Fibroblast of the aortic adventitia (primary cell): Measurements from ENCODE around the gene CDC14A. TPM values are rescaled to one million over a fixed set of nuclear protein-coding genes. Genes with fewer than 3 reads are reported as not detected.

Experiments
- DNase-seq: peaks from one replicate; pipeline ENCODE4 v3.0.0-alpha.2; 2010; ENCODE audit warnings: low read depth
- H3K4me3 ChIP-seq: 2 replicates; pipeline ENCODE4 v1.5.1; 2011; ENCODE audit warnings: low read depth, mild to moderate bottlenecking, control low read depth, low read length, moderate library complexity
- total RNA-seq: library from RNA; depleted of rRNA; stranded (reverse); fragments of >200 nt; gene quantifications from 2 replicates; pipeline ENCODE4 v1.2.3, GENCODE V29; 2012; ENCODE audit warnings: low replicate concordance
- TF ChIP-seq, protein P1 (sequence below): IDR thresholded peaks from 2 replicates; pipeline ENCODE4 v1.5.1; 2011; ENCODE audit warnings: mild to moderate bottlenecking, low read length, control low read depth, inconsistent platforms; ENCODE audit not compliant: insufficient read depth

Gene CDC14A
- total RNA-seq, 1 donor = 5.0 TPM

DNA sequence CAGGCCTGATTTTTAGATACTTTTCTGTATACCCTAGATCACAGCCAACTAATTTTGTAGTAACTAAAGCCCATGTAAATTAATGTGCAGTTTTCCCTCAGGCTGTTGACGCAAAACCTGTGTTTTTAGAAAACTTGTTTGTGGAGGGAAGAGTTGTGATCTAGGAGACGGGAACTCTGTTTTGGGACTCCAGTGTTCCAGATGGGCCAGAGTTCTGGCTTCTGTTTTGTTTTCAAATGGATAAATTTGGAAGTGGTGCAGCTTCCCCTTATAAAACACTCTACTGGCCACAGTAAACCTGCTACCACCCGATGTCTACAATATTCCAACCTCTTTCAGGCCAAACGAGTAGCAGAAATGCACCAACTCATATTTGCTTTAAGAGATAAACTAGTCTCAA is 172.0 kb downstream of the CDC14A start:
- TF ChIP-seq, protein P1, sequence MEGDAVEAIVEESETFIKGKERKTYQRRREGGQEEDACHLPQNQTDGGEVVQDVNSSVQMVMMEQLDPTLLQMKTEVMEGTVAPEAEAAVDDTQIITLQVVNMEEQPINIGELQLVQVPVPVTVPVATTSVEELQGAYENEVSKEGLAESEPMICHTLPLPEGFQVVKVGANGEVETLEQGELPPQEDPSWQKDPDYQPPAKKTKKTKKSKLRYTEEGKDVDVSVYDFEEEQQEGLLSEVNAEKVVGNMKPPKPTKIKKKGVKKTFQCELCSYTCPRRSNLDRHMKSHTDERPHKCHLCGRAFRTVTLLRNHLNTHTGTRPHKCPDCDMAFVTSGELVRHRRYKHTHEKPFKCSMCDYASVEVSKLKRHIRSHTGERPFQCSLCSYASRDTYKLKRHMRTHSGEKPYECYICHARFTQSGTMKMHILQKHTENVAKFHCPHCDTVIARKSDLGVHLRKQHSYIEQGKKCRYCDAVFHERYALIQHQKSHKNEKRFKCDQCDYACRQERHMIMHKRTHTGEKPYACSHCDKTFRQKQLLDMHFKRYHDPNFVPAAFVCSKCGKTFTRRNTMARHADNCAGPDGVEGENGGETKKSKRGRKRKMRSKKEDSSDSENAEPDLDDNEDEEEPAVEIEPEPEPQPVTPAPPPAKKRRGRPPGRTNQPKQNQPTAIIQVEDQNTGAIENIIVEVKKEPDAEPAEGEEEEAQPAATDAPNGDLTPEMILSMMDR = no peak
- DNase-seq = no peak
- H3K4me3 ChIP-seq = no peak overlapping the region

DNA sequence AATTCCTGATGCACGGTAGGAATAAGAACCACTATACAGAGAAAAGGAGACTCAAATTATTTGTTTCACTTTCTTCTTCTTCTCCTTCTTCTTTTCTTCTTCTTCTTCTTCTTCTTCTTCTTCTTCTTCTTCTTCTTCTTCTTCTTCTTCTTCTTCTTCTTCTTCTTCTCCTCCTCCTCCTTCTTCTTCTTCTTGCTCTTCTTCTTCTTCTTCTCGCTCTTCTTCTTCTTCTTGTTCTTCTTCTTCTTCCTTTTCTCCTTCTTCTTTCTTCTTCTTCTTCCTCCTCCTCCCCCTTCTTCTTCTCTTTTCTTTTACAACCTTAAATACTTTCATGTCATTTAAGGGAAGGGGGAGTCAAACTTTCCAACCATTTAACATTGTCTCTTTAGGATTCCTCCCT is 174.6 kb downstream of the CDC14A start:
- DNase-seq = no peak
- TF ChIP-seq, protein P1 = no peak
- no peak overlapping the region for H3K4me3 ChIP-seq

DNA sequence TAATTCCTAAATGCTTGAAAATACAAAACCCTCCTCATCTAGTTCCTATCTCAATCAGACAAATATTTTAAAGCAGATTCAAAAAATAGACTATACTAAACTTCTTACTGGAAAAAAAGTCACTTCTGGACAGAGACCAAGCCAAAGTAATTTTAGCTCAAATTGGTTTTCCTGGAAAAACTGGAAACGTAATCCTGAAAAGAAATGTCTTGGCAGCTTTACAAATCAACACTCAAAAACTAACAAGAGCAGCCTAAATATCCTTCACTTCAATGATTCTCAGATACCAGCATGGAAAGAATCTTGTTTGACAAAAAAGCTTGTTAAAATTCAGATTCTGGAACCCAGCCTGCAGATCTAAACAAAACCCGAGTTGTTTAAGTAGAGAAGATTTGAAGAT is 176.6 kb downstream of the CDC14A start:
- TF ChIP-seq, protein P1 = no peak
- H3K4me3 ChIP-seq = no peak overlapping the region
- DNase-seq = peak; percentile 93

DNA sequence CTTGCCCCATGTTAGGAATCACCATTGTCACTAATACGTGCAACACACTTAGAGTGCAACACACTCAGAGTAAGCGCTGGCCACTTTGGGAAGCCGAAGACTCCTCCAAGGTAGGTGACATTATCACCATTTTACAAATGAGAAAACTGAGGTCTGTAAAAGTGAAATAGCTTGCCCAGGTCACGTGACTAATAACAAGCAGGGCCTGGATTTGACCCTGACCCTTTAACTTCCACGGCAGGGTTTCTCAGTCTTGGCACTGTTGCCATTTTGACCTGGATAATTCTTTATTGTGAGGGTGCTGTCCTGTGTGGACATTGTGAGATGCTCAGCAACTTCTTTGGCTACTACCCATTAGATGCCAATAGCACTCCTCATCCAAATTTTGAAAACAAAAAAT is 177.8 kb downstream of the CDC14A start:
- DNase-seq = no peak
- TF ChIP-seq, protein P1 = no peak
- no peak overlapping the region for H3K4me3 ChIP-seq

DNA sequence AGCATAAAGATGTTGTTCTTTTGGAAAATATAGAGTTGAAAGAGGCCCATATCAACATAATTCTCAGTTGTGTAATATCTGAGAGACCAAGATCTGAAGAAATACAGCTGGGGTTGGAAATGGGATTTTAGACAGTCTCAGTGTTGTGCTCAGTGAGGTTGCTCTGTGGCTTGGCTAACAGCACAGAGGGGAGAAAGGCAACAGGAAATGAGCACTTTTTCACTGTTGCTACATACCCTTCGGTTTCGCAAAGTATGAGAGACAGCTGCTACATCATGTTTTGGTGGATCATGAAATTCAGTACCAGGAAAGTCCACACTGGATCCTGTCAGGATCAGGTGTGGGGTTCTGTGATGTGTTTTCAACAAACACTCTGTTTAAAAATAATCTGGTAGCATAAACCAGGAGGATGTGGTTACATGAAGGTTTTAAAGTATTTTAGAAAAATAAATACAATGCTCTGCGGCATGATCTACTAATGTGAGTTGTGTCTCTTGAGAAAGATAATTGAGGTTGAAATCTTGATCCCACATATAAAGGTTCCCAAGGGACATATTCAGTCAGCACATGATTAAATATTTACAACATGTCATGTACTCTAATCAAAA is 178.7 kb downstream of the CDC14A start:
- peak; percentile 90 for DNase-seq
- no peak overlapping the region for H3K4me3 ChIP-seq
- TF ChIP-seq, protein P1 = no peak

DNA sequence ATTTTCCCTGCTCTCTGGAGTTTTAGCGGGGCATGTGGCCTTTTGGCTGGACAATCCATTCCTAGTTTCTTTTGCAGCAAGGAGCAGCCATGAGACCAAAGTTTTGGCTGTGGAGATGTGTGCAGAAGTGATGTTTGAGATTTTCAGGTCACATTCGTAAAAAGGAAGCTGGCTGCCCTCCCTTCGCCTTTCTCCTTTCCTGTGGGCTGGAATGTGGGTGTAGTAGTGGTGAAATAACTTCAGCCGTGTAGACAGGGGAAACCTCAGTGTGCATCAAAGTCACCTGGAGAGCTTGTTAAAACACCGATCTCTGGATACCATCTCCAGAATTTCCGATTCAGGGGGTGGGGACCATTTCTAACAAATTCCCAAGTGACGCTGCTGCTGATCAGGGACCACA is 180.3 kb downstream of the CDC14A start:
- no peak for DNase-seq
- H3K4me3 ChIP-seq = no peak overlapping the region
- TF ChIP-seq, protein P1 = no peak

DNA sequence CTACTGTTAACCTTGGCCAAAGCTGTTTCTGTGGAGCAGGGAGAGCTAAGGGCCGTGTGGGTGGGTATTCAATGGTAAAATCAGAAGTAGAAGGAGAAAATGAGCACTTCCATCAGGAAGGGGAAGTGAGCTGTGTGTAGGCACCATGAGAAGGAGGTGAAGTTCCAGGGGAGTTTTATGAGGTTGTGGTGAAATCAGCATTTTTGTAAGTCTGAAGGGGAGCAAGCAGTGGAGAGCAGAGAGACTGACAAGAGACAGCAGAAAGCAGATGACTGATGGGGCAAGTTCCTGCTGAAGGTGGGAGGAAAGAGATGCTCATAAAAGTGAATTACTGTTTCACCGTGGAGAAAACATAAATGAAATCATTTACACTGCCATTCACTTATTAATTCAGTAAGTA is 183.0 kb downstream of the CDC14A start:
- no peak overlapping the region for H3K4me3 ChIP-seq
- DNase-seq = no peak
- TF ChIP-seq, protein P1 = no peak
